WERI-Rb-1 (cell line): ENCODE results near the gene RPS6KC1.

Source experiments
- DNase-seq: peaks from one replicate; pipeline ENCODE4 v3.0.0-alpha.2; 2020
- H3K27ac ChIP-seq: fragments of 250-450 bp; sonication (Bioruptor Pico); 2 replicates; pipeline ENCODE4 v1.5.1; 2020; ENCODE audit warnings: mild to moderate bottlenecking, moderate library complexity
- H3K27me3 ChIP-seq: fragments of 250-450 bp; sonication (Bioruptor Pico); 2 replicates; pipeline ENCODE4 v1.5.1; 2021; ENCODE audit warnings: mild to moderate bottlenecking, low read depth, moderate library complexity; ENCODE audit not compliant: insufficient read depth, severe bottlenecking
- H3K36me3 ChIP-seq: fragments of 250-450 bp; sonication (Bioruptor Pico); 2 replicates; pipeline ENCODE4 v1.5.1; 2020; ENCODE audit warnings: mild to moderate bottlenecking, moderate library complexity
- H3K4me3 ChIP-seq: 2 replicates; pipeline ENCODE4 v1.5.1; 2011; ENCODE audit warnings: low read depth, mild to moderate bottlenecking, control low read depth, low read length
- H3K9me3 ChIP-seq: fragments of 250-450 bp; sonication (Bioruptor Pico); 2 replicates; pipeline ENCODE4 v1.5.1; 2021; ENCODE audit warnings: mild to moderate bottlenecking, moderate library complexity; ENCODE audit not compliant: severe bottlenecking
- TF ChIP-seq, protein P1 (sequence below): IDR thresholded peaks from 2 replicates; pipeline ENCODE4 v1.5.1; 2011; ENCODE audit warnings: low read depth, mild to moderate bottlenecking, control low read depth, inconsistent platforms, low read length

The RPS6KC1 gene

GRCh38 chr1:213051127-213051880 is at the start of gene RPS6KC1:
TSS of gene RPS6KC1 (plus strand) at chr1:213051241. CDS start at chr1:213051405, 164 bp downstream.
- H3K27me3 ChIP-seq: no peaks in the 10 kb centered on the region
- peaks cover 6% of the 10 kb centered on the region for H3K9me3 ChIP-seq
- peaks cover 2% of the 10 kb centered on the region; the same call in 1 of the 2 replicates for H3K36me3 ChIP-seq
- peak; percentile 81 for DNase-seq
- H3K27ac ChIP-seq: peak within 1 kb of the TSS; percentile 54
- TF ChIP-seq, protein P1, sequence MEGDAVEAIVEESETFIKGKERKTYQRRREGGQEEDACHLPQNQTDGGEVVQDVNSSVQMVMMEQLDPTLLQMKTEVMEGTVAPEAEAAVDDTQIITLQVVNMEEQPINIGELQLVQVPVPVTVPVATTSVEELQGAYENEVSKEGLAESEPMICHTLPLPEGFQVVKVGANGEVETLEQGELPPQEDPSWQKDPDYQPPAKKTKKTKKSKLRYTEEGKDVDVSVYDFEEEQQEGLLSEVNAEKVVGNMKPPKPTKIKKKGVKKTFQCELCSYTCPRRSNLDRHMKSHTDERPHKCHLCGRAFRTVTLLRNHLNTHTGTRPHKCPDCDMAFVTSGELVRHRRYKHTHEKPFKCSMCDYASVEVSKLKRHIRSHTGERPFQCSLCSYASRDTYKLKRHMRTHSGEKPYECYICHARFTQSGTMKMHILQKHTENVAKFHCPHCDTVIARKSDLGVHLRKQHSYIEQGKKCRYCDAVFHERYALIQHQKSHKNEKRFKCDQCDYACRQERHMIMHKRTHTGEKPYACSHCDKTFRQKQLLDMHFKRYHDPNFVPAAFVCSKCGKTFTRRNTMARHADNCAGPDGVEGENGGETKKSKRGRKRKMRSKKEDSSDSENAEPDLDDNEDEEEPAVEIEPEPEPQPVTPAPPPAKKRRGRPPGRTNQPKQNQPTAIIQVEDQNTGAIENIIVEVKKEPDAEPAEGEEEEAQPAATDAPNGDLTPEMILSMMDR: no peak
- H3K4me3 ChIP-seq: peak within 1 kb of the TSS; percentile 61

- H3K4me3 ChIP-seq: no peak overlapping the region
Measured at GRCh38 chr1:213003256-213003655, 47.8 kb upstream of the RPS6KC1 start.

DNA sequence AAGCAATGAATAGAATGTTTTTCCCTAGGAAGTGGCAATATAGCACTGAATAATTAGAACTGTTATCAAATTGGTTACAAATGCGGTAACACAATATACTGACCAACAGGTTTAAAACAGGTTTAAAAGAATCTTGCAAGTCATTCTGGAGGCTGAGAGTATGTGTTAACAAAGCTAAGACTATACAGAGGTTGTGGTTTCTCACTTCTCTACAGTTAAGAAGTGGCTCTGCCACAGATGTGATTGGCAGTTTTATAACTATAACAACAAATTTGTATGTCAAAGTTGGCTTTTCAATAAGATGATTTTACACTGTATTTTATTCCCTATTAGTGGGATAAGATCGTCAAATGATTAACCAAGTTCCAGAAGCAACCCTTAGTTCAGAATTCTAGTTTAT is 42.5 kb upstream of the RPS6KC1 start:
- Histone ChIP-seq H3K4me3 (no peak overlapping the region), H3K27ac (no peak overlapping the region), H3K36me3 (peaks cover 37% of the 10 kb centered on the region), H3K9me3 (no peaks in the 10 kb centered on the region), H3K27me3 (no peaks in the 10 kb centered on the region)
- TF ChIP-seq, protein P1: no peak
- DNase-seq: no peak

More at GRCh38 chr1:213003256-213003655, 47.8 kb upstream of the RPS6KC1 start:
- DNase-seq: no peak
- no peaks in the 10 kb centered on the region for H3K27me3 ChIP-seq
- H3K36me3 ChIP-seq: peaks cover 39% of the 10 kb centered on the region
- H3K9me3 ChIP-seq: no peaks in the 10 kb centered on the region
- TF ChIP-seq, protein P1: no peak
- no peak overlapping the region for H3K27ac ChIP-seq

GRCh38 chr1:213014642-213015041 is 36.4 kb upstream of the RPS6KC1 start:
- no peaks in the 10 kb centered on the region for H3K27me3 ChIP-seq
- peaks cover 18% of the 10 kb centered on the region for H3K36me3 ChIP-seq
- no peaks in the 10 kb centered on the region for H3K9me3 ChIP-seq
- H3K4me3 ChIP-seq: peak overlapping the region; percentile 98
- TF ChIP-seq, protein P1: no peak
- H3K27ac ChIP-seq: peak overlapping the region; percentile 89
- no peak for DNase-seq

DNA sequence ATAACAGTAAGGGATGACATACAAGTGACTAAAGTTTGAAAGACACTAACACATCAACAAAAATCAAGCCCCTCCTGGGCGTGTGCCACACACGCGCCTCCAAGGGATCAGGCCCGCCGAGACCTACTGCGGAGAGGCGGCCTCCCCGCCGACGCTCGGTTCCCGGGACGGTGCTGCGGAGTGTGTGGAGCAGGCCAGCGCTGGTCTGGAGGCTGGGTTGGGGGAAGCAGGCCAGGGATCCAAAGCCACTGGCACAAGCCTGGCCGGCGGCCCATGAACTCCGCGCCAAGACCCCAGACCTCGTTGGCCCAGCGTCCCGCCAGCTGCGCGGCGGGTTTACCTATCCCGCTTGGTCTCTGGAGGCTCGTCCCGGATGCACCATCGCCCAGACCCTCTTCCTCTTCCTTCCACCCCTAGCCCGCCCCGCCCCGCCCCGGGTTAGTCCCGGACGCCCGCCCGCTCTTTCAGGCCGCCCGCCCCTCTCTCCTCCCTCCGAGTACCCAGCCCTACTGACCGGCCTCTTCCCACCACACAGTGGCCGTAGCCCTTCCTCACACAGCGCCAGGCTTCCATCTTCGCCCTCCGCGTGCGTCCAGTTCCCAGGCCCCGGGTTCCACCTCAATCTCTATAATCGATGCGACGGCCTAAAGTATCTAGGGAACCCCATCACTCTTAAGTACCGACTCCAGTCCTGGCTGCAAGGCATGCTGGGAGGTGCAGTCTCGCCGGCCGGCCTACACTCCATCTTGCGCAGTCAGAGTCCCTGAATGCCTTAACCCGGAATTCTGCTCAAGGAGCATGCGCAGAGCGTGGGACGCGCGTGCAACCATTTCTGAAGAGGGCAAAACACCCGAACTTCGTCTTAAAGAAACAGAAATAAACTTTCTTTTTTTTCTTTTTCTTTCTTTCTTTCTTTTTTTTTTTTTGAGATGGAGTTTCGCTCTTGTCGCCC is 35.7 kb upstream of the RPS6KC1 start, which contains the start of gene ANGEL2:
TSS of gene ANGEL2 (minus strand) at position 769 of the 952 bp plus-strand sequence. CDS start at position 573, 196 bp downstream.
- H3K27ac ChIP-seq: peak within 1 kb of the TSS; percentile 89
- peak within 1 kb of the TSS; percentile 98 for H3K4me3 ChIP-seq
- no peaks in the 10 kb centered on the region for H3K9me3 ChIP-seq
- DNase-seq: peak; percentile 97
- H3K27me3 ChIP-seq: no peaks in the 10 kb centered on the region
- H3K36me3 ChIP-seq: peaks cover 18% of the 10 kb centered on the region
- TF ChIP-seq, protein P1: no peak
